Stimulated activated naive CD4-positive, alpha-beta T cell (primary cell): Measurements from ENCODE around the gene SCD5.

Experiments used
- DNase-seq, 6 experiments: peaks; one replicate each; lab custom pipeline; 2025; lab: John Stamatoyannopoulos, UW

The SCD5 gene

GRCh38 chr4:82726596-82726995 lies 72.0 kb downstream of the SCD5 start:
- no peak for DNase-seq

GRCh38 chr4:82721819-82722423 lies 76.7 kb downstream of the SCD5 start:
- no peak for DNase-seq

- no peak for DNase-seq
These were observed 80.2 kb downstream of the SCD5 start for GRCh38 chr4:82718162-82718940.

DNA sequence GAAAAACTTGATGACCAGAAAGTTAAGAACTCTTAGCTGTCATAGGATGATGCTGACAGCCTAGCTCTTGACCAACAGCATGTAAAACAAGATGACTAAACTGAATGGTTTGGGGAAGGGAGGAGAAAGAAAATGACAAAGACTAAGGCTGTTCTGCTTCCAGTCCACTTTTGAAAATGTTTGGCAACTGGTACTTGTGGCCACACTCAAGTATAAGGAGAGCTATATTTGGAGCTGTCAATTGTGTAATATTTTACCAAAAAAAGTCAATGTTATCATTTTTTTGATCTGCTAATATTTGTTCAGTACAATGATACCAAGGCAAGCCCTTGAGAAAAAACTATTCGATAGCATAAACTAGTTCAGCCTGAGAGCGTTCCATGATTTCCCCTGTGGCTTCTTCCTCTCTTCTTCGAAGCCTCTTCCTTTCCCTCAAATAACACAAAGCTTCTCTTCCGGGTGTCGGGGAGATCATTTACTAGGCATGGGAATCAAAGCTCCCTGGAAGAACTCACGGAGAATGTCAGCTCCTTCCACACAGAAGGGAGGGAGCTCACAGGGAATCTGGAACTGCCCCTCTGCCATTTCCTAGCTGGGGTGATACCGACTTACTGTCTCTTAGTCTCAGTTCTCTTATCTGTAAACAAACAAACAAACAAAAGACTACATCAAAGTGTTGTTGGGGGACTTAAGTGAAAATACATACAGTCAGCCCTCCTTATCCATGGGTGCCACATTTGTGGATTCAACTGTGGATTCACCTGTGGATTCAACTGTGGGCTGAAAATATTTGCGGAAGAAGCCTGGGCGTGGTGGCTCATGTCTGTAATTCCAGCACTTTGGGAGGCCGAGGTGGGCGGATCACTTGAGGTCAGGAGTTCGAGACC lies 82.6 kb downstream of the SCD5 start:
- no peak for DNase-seq

DNA sequence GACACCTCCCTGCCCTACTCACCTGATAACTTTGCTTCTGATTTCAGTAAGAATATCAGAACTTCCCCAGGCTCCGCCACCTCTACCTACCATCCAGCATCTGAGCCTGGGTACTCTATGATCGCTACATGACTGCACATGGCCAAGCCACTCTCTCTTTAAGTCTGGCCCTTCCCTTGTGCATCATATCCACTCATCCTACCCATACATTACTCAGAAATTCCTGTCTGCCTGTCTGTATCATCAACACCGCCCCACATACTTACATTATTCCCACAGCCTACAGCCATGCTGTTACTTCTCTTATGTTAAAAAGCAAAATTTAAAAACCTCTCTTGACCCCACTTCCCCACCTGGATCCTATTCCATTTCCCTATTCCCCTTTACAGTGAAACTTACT lies 84.7 kb downstream of the SCD5 start:
- DNase-seq, result no peak

- no peak for DNase-seq
These were observed 86.0 kb downstream of the SCD5 start for GRCh38 chr4:82712561-82712960.

DNA sequence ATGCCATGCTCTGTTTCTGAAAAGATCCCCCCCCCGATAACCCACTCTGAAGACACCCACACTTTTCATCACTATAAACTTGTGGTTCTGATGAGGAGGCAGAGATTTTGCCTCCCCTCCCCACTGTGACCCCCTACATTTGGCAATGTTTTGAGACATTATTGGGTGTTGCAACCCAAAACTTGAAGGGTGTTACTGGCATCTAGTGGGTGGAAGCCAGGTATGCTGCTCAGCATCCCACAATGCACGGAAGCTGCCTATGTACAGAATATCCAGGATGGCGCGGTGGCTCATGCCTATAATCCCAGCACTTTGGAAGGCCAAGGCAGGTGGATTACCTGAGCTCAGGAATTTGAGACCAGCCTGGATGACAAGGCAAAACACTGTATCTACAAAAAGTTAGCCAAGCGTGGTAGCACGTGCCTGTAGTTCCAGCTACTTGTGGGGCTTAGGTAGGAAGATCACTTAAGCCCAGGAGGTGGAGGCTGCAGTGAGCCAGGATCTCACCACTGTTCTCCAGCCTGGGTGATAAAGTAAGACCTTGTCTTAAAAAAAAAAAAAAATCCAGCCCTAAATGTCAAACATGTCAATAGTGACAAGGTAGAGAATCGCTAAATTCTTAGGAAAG lies 87.3 kb downstream of the SCD5 start:
- no peak for DNase-seq

GRCh38 chr4:82710197-82710929 lies 88.2 kb downstream of the SCD5 start:
- no peak for DNase-seq

- no peak for DNase-seq
These were observed 89.6 kb downstream of the SCD5 start for GRCh38 chr4:82708982-82709381.

DNA sequence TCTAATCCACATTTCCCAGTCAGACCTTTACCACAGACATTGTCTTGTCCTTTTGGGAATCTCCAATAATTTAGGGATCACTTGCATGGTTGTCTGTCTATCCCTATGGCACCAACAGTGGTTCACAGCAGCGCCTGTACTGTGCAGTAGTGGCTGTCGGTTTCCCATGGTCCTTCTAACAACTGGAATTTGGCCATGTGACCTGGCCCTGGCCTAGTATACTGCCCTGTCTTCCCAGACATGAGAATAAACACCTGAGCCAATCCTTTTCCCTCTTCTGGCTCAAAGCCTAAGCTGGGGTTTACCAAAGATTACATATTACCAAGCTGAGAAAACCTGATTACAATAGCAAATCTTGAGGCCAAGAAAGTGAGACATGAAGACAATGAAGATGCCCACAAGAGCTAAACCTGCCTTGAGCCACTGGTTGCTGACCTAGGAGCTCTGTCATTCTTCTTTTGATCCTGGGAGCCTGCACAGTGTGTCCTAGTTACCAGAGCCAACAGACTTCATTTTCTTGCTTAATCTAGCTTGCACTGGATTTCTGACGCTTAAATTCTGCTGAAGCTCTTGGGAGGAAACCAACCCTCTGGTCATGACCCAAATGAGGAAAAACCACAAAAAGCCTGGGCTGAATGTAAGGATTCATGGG lies 92.1 kb downstream of the SCD5 start:
- DNase-seq, result no peak

GRCh38 chr4:82705928-82706300 lies 92.7 kb downstream of the SCD5 start:
- DNase-seq, result no peak

DNA sequence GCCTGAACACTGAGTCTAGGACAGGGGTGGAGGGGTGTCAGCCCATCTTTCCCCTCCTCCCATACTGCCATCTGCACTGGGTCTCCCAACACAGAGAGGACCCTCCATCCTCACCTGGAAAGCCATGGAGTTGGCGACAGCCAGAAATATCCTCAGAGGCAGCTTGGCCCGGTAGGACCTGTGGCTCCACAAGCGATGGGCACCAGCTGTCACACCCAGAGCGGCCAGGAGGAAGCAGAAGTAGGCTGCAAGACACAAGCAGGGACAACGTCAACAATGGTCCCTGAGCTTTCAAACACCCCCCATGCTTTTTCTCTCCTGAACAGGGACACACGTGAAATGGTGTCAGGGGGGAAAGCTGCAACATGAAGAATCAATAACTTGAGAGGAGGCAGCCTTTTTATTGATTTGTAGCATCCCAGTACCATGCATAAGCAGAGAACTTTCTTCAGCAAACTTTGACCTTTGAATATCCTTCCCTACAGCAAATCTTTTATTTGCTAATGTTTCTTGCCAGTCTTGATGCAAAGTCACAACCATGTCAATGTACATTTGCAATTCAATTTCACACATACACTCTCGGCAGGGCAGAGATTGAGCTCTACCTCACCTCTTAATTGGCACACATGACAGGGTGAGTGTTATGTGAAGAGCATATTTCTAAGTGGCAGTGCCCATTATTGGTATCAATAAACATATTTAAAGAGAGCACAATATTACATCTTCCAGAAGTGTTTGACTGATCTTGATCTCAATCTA lies 93.2 kb downstream of the SCD5 start:
- DNase-seq, result no peak

DNA sequence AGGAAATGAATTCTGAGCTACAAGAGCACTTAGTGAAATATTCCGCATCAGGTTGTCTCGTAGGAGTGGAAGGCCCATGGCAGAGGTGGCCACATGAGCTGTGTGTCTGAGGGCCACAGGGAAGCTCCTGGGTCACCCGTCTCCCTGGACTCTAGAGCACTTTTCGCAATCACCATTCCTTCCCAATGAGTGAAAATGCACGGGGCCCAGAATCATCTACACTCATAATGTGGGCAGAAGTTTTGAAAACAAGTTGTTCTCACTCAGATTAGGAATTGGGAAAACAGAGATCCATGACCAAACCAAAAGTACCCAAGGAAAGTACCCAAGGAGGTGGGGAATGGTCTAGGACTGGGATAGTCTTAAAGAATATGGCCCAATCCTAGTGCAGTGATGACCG lies 94.4 kb downstream of the SCD5 start:
- DNase-seq, result no peak

- DNase-seq, result no peak
These were observed 100.2 kb downstream of the SCD5 start for GRCh38 chr4:82698412-82698811.

DNA sequence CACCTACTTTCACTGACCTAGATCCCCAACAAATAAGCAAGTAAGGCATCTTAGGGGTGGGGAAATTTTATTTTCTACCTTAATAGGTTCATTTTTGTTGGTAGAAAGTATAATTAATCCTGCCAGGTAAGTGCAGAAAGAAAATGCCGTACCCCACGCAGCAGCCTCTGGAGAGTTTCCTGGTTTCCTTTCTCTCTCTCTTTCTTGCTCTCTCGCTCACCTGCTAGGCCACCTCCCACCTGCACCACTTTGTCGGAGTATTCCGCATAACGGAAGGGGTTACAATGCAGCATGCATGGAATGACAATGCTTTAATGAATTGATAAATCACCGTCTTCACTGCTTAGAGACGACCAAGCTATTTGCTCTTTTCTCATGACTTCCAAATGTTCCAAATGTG lies 101.0 kb downstream of the SCD5 start:
- no peak for DNase-seq

DNA sequence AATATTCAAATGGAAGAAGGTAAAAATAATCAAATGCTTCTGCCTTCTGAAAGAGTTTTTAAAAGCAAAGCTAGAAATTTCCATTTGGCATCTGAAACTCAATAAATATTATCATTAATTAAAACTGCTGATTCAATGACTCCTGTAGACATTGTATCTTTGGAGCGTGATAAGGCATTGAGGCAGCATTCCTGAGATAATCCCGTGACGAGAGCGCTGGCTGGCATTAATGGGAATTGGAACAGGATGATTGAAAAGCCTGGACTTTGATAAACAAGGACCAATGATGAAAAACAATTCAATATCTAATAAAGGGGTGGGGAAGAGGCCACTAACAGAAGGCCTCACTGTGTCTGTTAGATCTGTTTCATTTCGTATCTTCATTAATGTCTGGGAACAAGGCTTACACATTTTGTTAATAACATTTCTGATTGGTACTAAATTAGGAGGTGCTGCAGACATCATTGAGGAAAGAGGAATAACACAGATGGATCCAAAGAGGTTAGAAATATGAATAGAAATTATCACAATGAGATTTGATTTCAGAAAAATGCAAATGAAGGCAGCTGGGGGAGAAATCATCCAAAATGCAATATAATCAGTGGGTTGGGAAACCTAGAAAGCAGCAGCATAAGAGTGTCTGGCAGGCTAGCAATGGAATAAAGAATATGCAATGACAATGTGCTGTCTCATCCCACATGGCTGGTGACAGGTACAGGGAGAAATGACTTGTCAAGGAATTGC lies 102.3 kb downstream of the SCD5 start:
- DNase-seq, result no peak

GRCh38 chr4:82694892-82695291 lies 103.7 kb downstream of the SCD5 start:
- DNase-seq, result no peak

DNA sequence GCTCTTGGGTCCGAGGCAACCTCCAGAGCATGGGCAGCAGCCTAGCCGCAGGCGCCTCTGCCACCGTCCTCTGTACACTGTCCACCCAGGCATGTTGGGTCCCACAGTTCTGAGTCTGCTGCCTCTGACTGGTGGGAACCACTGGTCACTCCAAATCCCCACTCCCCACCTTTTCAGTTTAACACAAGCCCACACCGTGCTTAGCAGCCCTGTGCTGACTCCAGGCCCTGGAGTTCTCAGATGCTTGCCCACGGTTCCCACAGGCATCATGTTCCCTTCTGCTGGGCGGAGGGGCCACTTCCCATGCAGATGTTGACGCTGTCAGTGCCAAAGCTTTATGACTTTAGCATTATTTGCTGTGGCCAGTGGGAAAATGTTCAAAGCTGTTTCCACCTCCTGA lies 104.5 kb downstream of the SCD5 start:
- DNase-seq, result no peak

DNA sequence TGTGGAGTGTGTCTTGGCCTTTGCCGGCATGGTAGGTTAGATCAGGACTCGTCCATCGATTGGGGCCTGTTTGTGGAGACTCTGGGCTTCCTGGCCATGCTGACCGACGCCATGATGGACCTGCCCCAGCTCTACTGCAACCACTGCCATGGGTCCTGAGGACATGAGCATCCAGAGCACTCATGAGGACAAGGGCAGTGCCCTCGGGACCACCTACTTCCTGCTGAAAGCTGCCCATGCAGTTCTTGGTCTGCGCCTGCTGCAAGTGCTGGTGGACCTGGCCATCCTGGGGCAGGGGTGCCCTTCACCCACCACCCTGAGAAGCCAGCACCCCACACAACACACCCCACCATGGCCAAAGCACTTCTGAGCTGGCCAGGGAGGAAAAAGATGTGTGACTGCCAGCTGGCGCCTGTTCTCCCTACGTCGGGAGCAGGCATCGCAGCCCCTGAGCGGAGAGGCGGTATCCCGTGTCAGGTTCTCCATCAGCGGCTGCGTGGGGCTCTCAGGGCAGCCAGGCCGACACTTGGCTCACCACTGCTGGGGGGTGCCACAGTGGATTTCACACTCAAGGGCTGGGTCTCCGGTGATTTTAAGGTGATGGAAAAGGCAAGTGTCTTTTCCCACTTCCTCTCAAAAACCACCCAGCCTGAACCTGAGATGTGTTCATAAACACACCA lies 106.4 kb downstream of the SCD5 start:
- no peak for DNase-seq
